Coronary artery (tissue), 2 donors: ENCODE data around the gene ITGAD.

Experiments used
- DNase-seq: peaks from one replicate; pipeline ENCODE4 v3.0.0-alpha.2; 2017; ENCODE audit warnings: low spot score
- H3K27ac ChIP-seq, 2 donors: fragments of 200-600 bp; sonication (generic); one replicate each; pipeline ENCODE4 v1.5.1; 2016 to 2019
- H3K4me3 ChIP-seq: fragments of 200-600 bp; sonication (generic); 2 replicates; pipeline ENCODE4 v1.5.1; 2016; ENCODE audit warnings: mild to moderate bottlenecking, moderate library complexity
- CTCF ChIP-seq: fragments of 200-600 bp; sonication (generic); IDR thresholded peaks from one replicate; pipeline ENCODE4 v1.5.1; 2019; ENCODE audit warnings: antibody characterized with exemption

Gene ITGAD

GRCh38 chr16:31453255-31454204 lies 60.4 kb downstream of the ITGAD start:
- no peak for DNase-seq
- peak overlapping the region; percentile 81 to 89 for H3K27ac ChIP-seq
- no peak for TF ChIP-seq CTCF
- peak overlapping the region; percentile 42 for H3K4me3 ChIP-seq

GRCh38 chr16:31455601-31456314 lies 62.6 kb downstream of the ITGAD start:
- no peak for DNase-seq
- no peak for TF ChIP-seq CTCF
- peak overlapping the region in 1 of 2 donors; percentile 2 for H3K27ac ChIP-seq
- no peak overlapping the region for H3K4me3 ChIP-seq

- no peak overlapping the region for H3K27ac ChIP-seq
- peak overlapping the region; percentile 77 for H3K4me3 ChIP-seq
- no peak for DNase-seq
- no peak for TF ChIP-seq CTCF
Measured at GRCh38 chr16:31456988-31457360, 63.8 kb downstream of the ITGAD start.

- no peak for DNase-seq
- H3K4me3 ChIP-seq = peak overlapping the region; percentile 77
- H3K27ac ChIP-seq = peak overlapping the region; percentile 90 to 98
- no peak for TF ChIP-seq CTCF
Measured at GRCh38 chr16:31458073-31458843, 65.1 kb downstream of the ITGAD start.

GRCh38 chr16:31458844-31459686 lies 65.9 kb downstream of the ITGAD start, which contains the start of gene ARMC5:
Gene ARMC5, plus strand, starts transcription at chr16:31459501. Its CDS starts 24 bp downstream, at chr16:31459525.
- Histone ChIP-seq H3K4me3 (peak within 1 kb of the TSS; percentile 77), H3K27ac (peak within 1 kb of the TSS; percentile 90 to 98)
- peak; percentile 98 for DNase-seq
- TF ChIP-seq CTCF = peak; percentile 18
